HEK293T (cell line): ENCODE data around the gene TP53RK.

Source experiments
- CTCF ChIA-PET: fragments of 350-600 bp; formaldehyde crosslinking; extraction: SDS; loops from one replicate; lab custom pipeline; 2021; ENCODE audit warnings: antibody characterized with exemption, inconsistent platforms; lab: Yijun Ruan, JAX
- POLR2A ChIA-PET: fragments of 350-600 bp; formaldehyde crosslinking; extraction: SDS; loops from one replicate; lab custom pipeline; 2020; ENCODE audit warnings: antibody characterized with exemption, inconsistent platforms; lab: Yijun Ruan, JAX
- DNase-seq: peaks from one replicate; pipeline ENCODE4 v3.0.0; 2012; ENCODE audit warnings: mixed read lengths; ENCODE audit errors: extremely low spot score
- ARNT ChIP-seq: fragments of 450-650 bp; IDR thresholded peaks from 2 replicates; pipeline ENCODE4 v1.6.1; 2017; ENCODE audit warnings: mild to moderate bottlenecking
- BHLHE40 ChIP-seq: fragments of 450-650 bp; IDR thresholded peaks from 2 replicates; pipeline ENCODE4 v1.6.1; 2016; ENCODE audit warnings: mild to moderate bottlenecking, moderate library complexity, borderline replicate concordance
- CTBP1 ChIP-seq: fragments of 450-650 bp; IDR thresholded peaks from 2 replicates; pipeline ENCODE4 v1.6.1; 2016; ENCODE audit warnings: borderline replicate concordance
- ELF4 ChIP-seq: fragments of 450-650 bp; IDR thresholded peaks from 2 replicates; pipeline ENCODE4 v1.6.1; 2017; ENCODE audit warnings: antibody characterized with exemption
- FOXA1 ChIP-seq: fragments of 450-650 bp; IDR thresholded peaks from 2 replicates; pipeline ENCODE4 v1.6.1; 2016; ENCODE audit warnings: mild to moderate bottlenecking
- FOXK2 ChIP-seq: fragments of 450-650 bp; IDR thresholded peaks from 2 replicates; pipeline ENCODE4 v1.6.1; 2016; ENCODE audit warnings: mild to moderate bottlenecking
- FOXM1 ChIP-seq: fragments of 450-650 bp; IDR thresholded peaks from 2 replicates; pipeline ENCODE4 v1.6.1; 2017; ENCODE audit warnings: mild to moderate bottlenecking, borderline replicate concordance
- HDGF ChIP-seq: fragments of 450-650 bp; IDR thresholded peaks from 2 replicates; pipeline ENCODE4 v1.6.1; 2017; ENCODE audit warnings: antibody characterized with exemption, borderline replicate concordance
- L3MBTL2 ChIP-seq: fragments of 450-650 bp; conservative IDR thresholded peaks from 2 replicates; pipeline ENCODE4 v1.6.1; 2016; ENCODE audit warnings: mild to moderate bottlenecking
- LEF1 ChIP-seq: fragments of 450-650 bp; IDR thresholded peaks from 2 replicates; pipeline ENCODE4 v1.6.1; 2017; ENCODE audit warnings: mild to moderate bottlenecking, borderline replicate concordance
- NFRKB ChIP-seq: fragments of 450-650 bp; IDR thresholded peaks from 2 replicates; pipeline ENCODE4 v1.6.1; 2016; ENCODE audit warnings: mild to moderate bottlenecking, moderate library complexity
- PKNOX1 ChIP-seq: fragments of 450-650 bp; IDR thresholded peaks from 2 replicates; pipeline ENCODE4 v1.6.1; 2016
- SP1 ChIP-seq: fragments of 450-650 bp; IDR thresholded peaks from 2 replicates; pipeline ENCODE4 v1.6.1; 2017
- SUZ12 ChIP-seq: fragments of 450-650 bp; IDR thresholded peaks from 2 replicates; pipeline ENCODE4 v1.6.1; 2016; ENCODE audit warnings: mild to moderate bottlenecking
- TARDBP ChIP-seq: fragments of 450-650 bp; IDR thresholded peaks from 2 replicates; pipeline ENCODE4 v1.6.1; 2016
- ZNF384 ChIP-seq: fragments of 450-650 bp; IDR thresholded peaks from 2 replicates; pipeline ENCODE4 v1.6.1; 2016

The TP53RK gene

GRCh38 chr20:46647469-46647868 is 41.8 kb downstream of the TP53RK start:
- CTCF ChIA-PET, result interaction anchor here (0.6 kb wide), 2 partner anchors 10 to 913 kb away, joined by 3 read pairs; no protein-coding TSS in a partner anchor
- no peak for TF ChIP-seq CTBP1
- TF ChIP-seq SUZ12, result no peak
- TF ChIP-seq ZNF384, result no peak
- TF ChIP-seq HDGF, result no peak
- no peak for TF ChIP-seq BHLHE40
- TF ChIP-seq FOXM1, result no peak
- no peak for TF ChIP-seq SP1
- no peak for TF ChIP-seq FOXK2
- no peak for TF ChIP-seq PKNOX1
- POLR2A ChIA-PET, result no interaction called here
- DNase-seq, result no peak

- TF ChIP-seq ARNT, result no peak
- TF ChIP-seq FOXK2, result no peak
- no peak for TF ChIP-seq SP1
- no peak for TF ChIP-seq L3MBTL2
- DNase-seq, result no peak
- CTCF ChIA-PET, result interaction anchor here (0.6 kb wide), 1 partner anchor 914 kb away, joined by 3 read pairs; no protein-coding TSS in a partner anchor
- POLR2A ChIA-PET, result no interaction called here
Observed at GRCh38 chr20:46646659-46647380, 42.4 kb downstream of the TP53RK start.

DNA sequence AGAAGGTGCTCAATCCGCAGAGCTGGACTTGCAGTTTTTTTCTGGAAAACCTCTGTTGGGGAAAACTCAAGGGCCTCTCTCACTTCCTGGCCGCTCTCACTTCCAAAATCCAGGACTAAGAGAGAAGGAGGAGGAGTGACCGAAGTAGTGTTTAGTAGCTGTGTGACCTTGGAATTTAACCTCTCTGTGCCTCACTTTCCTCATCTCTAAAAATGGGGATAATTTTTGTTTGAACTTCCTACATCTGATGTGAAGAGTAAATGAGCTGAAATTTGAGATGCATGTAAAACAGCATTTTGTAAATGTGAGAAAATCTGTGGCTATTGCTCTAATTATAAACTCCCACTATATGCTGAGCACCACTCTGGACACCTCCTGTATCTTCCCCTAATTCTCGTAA is 43.1 kb downstream of the TP53RK start:
- ChIA-PET POLR2A (no interaction called here), CTCF (no interaction called here)
- DNase-seq, result no peak
- TF ChIP-seq L3MBTL2 (no peak), LEF1 (no peak), SP1 (no peak), ZNF384 (no peak), PKNOX1 (no peak), FOXA1 (no peak), ARNT (no peak), ELF4 (no peak), SUZ12 (no peak), NFRKB (no peak), BHLHE40 (no peak), CTBP1 (no peak), FOXK2 (no peak), HDGF (no peak), TARDBP (no peak), FOXM1 (no peak)

- TF ChIP-seq BHLHE40 (no peak), L3MBTL2 (no peak), PKNOX1 (no peak), CTBP1 (no peak), ELF4 (no peak), TARDBP (no peak), SP1 (no peak), FOXA1 (no peak), ZNF384 (no peak), ARNT (no peak), NFRKB (no peak), HDGF (no peak), FOXK2 (no peak)
- no peak for DNase-seq
- ChIA-PET POLR2A (no interaction called here), CTCF (no interaction called here)
Observed at GRCh38 chr20:46644733-46645132, 44.5 kb downstream of the TP53RK start.

DNA sequence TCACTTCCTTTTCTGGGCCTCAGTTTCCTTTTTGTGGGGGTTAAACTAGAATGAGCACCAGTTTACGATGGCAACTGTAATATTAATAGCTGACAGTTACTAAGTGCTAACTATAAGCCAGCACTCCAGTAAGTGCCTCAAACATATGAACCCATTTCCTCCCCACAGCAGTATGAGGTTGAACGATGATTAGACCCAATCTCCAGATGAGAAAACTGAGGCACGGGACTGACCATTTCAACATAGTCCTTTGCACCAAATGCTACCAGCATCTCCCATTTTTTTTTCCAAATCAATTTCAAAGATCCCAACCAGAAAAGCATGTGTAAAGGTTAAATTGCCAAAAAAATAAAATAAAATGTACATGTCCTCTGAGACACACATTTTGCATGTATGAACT is 45.1 kb downstream of the TP53RK start:
- no peak for DNase-seq
- no peak for TF ChIP-seq FOXM1
- TF ChIP-seq ARNT, result no peak
- TF ChIP-seq ZNF384, result no peak
- TF ChIP-seq SUZ12, result no peak
- TF ChIP-seq HDGF, result no peak
- no peak for TF ChIP-seq FOXA1
- TF ChIP-seq CTBP1, result no peak
- no peak for TF ChIP-seq NFRKB
- TF ChIP-seq SP1, result no peak
- no peak for TF ChIP-seq ELF4
- no peak for TF ChIP-seq PKNOX1
- ChIA-PET POLR2A (no interaction called here), CTCF (no interaction called here)

DNA sequence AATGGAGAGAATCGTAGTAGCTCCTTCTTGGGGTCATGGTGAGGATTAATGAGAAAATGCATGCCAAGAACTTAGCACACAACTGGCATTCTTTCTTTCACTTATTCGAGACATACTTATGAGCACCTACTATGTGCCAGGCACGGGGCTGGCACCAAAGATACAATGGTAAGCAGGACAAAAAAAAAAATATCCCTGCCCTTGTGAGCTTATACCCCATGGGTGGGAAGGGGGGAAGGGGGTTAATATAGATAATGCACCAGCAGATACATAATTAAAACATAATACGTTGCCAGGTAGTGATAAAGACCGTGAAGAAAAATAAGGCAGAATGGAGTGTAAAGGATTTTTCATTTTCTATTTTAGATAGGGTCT is 46.3 kb downstream of the TP53RK start:
- CTCF ChIA-PET, result no interaction called here
- TF ChIP-seq BHLHE40, result no peak
- no peak for DNase-seq
- POLR2A ChIA-PET, result no interaction called here
